HG02885 (cell line): Measurements from ENCODE around the gene SCYL3.
"Not testable (repeated sequence)": the region's sequence is repeated elsewhere in the genome, so short reads cannot be mapped to it uniquely, and the experiment has no call there.

Experiments
- ATAC-seq: cut with Tn5 transposase; IDR thresholded peaks from one replicate; pipeline ENCODE4 v1.9.1; 2021; ENCODE audit warnings: mild to moderate bottlenecking; ENCODE audit not compliant: unreplicated experiment, poor library complexity

SCYL3 gene, protein sequence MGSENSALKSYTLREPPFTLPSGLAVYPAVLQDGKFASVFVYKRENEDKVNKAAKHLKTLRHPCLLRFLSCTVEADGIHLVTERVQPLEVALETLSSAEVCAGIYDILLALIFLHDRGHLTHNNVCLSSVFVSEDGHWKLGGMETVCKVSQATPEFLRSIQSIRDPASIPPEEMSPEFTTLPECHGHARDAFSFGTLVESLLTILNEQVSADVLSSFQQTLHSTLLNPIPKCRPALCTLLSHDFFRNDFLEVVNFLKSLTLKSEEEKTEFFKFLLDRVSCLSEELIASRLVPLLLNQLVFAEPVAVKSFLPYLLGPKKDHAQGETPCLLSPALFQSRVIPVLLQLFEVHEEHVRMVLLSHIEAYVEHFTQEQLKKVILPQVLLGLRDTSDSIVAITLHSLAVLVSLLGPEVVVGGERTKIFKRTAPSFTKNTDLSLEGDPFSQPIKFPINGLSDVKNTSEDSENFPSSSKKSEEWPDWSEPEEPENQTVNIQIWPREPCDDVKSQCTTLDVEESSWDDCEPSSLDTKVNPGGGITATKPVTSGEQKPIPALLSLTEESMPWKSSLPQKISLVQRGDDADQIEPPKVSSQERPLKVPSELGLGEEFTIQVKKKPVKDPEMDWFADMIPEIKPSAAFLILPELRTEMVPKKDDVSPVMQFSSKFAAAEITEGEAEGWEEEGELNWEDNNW

DNA sequence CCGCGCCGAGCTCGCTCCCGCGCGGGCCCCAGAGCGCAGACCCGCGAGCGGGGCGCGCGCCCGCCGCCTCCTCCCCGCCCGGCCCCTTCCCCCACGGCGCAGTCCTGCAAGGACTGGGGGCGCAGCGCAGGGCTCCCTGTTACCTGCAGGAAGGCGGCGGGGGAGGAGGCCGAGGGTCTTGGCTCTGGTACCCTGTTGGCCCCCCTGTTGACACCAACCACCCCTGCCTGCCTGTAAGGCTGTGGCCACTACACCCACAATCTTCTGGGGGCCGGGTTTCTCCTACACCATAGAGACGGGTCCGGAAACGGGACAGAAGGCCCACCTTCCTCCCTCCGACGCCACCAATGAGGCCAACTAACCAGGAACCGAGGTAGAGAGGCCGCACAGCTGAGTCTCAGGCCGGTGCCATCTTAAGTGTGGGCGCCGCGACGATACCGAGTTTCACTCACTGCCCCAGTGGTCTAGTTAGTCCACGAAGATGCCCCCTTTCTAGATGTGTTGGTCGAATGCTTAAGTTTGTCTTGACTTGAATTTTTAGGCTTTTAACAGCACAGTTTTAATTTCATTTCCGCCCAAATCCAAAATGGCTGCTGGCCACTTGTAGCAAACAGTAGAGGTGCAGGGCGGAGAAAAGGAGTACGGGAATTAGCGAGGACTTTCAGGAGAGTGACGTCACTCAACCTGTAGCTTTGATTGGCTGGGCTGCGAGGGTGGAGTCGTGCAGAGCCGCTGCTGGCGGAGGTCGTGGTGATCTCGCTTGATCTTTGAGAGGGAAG lies at the start of gene SCYL3:
TSS of gene SCYL3 (minus strand) at position 252 of the 779 bp plus-strand sequence. CDS start 5,056 bp downstream, outside the sequence.
- ATAC-seq: peak; percentile 86

DNA sequence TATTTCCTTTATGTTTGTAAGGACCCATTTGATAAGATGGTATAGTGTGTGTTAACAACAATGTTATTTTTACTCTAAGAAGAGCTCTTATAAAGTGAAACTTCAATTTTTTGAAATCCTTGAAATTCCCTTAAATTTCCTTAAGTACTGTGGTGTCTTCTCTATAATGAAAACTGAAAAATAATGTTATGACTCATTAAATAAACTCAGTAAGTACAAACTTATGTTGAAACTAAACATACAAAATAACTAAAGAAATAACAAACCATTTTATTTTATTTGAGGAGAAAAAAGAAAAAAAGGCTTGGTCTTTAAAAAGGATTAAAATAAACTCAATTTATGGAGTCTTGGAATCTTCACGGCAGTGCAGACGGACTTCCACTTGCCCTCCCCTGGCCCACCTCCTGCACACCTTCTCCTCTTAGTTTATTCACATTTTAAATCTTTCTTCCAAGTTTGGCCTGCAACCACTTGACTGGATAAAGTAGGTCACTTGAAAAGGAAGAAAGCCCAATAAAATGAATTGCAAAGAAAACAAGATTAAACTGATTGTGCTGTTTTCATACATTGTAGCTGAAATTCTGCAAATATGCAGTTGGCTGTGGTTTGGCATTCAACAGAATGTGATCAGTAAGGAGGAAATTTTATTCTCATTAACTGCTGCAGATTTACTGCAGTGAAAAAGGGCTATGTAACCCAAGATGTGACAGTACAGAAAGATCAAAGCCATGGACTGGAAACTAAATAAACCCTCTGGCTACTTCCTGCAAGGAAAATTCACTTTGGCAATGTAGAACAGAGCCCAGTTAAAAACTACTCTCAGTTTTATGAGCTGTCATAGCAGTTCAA lies 48.5 kb upstream of the SCYL3 start:
- no peak for ATAC-seq

DNA sequence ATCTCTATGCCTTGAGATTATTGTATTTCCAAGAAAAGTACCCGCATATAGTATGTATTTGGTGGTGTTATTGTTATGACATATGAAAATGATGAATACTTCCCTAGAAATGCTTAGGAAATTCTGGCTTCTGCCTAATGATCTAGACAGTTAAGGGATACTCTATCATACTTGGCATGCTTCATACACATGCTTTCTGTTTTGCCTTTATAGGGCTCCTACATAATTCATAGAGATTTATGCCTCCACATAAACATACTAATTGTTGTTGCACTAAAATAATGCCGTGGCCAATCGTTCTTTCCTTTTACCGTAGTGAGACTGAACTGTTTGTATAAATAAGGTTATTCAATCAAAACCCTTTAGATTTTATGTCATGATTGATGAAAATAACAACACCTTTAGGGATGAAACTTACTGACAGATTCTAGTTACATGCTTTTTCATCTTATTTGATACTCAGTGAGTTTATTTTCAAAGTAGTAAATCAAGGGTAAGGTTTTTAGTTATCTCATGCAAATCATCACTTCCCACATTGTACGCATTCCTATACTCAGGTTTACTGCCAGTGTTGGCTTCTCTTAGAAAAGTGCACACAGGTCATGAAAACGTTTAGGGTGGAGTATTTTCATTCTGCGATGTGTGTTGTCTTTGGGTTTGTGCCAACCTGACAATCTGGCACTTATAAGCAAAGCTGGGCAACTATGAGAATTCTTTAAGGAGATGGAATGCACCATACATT lies 40.5 kb upstream of the SCYL3 start:
- ATAC-seq: no peak

DNA sequence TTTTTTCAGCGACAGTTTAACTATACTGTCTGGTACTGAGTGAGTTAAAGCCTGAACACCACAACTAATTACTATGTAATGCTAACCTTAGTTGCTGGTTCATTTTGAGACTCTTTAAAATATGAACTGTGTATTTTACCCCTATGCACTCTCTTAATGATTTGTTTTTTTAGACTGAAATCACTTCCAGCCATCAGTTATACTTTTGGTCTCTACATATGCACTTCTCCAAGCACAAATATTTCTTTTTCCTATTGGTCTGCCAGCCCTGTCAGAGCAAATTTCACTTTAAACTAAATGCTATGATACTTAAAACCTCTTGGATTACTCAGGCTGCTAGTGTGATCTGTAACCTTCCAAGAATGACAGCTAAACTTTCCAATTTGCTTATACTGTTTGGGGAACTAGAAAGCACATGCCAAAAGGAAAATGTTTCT lies 38.1 kb upstream of the SCYL3 start:
- ATAC-seq: no peak

DNA sequence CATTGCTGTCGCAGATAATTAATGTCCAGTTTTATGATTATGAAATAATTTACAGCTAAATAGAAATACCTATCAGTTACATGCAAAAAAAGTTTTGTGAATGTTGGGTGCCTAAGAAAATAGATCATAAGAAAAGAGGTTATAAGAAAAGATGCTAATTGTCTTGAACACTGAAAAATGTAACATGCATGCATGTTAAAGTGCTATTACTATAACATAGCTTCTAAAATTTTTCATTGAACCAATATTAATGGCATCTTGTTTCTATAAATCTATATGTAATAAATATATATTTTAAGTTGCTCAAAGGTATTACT lies 35.5 kb upstream of the SCYL3 start:
- no peak for ATAC-seq

DNA sequence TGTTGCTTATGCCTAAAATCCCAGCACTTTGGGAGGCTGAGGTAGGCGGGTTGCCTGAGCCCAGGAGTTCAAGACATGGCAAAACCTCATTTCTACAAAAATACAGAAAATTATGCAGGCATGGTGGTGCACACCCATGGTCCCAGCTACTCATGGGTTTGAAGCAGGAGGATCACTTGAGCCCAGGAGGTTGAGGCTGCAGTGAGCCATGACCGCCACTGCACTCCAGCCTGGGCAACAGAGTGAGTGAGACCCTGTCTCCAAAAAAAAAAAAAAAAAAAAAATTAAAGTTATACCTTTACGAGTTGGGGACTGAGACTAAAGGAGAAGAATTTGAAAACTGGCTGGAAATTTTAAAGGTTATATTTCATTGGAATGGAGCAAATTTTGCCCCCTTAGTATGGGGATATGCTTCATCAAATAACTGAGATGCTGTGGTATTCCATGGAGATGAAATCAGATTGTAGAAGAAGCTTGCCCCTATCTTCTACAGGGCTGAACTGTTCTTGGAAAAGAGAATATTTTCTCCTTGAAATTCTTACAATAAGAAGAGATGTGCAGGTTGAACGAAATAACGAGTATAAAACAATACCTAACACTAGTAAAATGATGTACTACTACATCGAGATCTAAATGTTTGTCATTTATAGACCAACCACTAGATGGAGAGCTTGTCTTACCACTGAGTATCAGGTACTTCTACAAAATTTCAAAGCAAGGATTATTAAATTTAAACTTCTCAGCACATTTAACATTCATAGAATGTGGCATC lies 34.9 kb upstream of the SCYL3 start:
- peak; percentile 71 for ATAC-seq

DNA sequence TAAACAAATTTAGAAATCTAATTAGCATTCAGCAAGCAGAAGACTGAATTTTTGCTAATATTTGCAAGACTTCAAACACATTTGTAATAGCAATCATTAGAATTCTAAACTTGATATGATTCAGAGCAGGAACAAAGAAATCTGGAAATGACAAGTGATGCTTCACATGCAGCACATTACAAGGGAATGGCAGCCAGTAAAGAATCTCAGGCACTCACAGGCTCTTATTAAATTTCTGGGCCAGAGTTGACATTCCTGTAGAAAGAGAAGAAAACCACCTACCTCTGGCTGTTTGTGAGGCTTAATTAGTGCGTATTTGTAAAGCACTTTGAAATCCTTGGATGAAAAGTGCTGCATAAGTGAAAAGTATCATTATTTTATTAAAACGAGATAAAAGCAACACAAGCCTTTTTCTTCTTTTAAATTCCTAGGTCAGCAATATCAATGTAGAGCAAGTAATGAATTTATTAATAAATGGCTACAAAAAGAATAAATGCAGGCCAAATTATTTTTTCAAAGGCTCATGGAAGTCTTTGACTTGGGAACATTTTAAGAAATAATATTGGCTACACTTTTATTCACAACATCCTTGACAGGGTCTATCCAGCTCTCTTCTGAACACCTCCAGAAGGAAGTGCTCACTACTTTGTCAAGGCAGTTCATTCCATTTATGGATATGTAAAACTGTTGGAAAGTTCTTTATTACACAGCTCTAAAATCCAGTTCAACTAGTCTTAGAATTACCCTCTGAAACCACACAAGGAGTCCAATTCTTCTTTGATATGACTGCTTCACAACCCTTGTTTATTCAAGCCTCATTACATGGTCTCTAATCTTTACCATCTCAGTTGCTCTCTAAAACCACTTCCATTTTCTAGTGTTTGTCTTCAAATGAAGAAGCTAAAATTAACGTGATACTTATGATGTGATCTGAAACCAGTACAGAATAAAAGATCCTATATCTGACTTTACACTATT lies 32.1 kb upstream of the SCYL3 start:
- peak; percentile 74 for ATAC-seq

DNA sequence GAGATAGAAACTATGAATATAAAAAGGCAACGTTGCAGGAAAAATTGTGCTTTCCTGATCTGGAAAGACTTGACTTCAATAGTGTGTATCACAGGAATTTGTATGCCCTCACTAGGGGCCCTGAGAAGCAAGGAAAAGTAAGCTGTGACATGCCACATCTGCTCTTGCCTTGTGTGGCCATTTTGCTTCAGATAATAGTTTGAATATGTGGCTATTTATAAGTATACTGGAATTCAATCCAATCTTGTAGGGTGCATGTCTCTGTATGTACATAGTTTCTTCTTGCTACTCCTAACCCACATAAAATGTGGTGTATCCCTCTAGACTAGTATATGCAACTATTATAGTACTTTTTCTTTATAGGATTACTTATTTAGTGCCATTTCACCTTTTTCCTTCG lies 31.1 kb upstream of the SCYL3 start:
- ATAC-seq: no peak

DNA sequence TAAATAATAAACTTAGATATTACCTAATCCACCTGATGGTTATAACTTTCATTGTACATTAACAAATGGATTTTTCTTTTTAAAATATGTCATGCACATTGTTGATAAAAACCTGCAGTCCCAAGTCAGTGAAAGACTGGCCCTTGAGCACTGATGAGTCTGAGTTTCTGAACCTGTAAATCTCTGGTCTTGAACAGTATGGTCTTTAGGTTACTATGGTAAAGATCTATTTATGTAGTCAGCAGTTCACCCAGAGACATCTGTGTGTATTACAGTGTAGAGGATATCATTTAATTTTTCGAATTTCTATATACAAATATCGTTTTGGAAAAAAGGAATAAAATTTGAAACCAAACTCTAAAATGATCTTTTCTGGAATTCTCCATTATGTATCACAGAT lies 30.4 kb upstream of the SCYL3 start:
- ATAC-seq: no peak

DNA sequence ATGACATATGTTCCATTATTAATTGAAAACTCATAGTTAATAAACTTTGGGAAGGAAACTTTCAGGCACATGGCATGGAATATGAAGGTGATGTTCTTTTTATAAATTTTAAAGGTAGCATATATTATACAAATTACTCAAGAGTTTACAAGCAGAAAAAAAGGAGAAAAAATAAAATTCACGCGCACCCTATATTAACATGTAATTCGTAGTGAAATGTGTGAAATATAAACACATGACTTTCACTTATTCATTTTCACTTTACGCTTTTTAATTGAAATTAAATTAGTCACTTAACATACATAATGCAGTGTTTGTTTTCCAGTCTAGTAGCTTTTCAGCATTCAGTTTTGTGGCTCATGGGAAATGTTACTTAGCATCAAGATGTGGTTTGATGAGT lies 27.4 kb upstream of the SCYL3 start:
- no peak for ATAC-seq

DNA sequence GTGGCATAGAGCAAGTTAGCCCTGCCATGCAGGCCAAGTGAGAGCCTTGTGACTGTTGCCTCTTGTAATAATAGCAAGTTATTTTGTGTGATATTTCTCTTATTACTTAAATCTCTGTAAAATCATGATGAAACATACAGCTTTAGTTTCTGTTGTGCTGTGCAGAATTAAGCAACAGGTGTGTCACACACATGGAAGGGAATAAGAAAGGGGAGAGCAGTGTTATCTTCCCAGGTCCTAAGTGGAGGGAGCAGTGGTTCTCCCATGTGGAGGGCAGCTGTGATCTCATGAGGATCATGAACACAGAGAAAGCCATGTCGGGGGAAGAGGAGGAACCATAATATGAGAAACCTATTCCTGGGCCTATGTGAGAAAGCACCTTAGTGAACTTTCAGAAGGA lies 25.2 kb upstream of the SCYL3 start:
- no peak for ATAC-seq

DNA sequence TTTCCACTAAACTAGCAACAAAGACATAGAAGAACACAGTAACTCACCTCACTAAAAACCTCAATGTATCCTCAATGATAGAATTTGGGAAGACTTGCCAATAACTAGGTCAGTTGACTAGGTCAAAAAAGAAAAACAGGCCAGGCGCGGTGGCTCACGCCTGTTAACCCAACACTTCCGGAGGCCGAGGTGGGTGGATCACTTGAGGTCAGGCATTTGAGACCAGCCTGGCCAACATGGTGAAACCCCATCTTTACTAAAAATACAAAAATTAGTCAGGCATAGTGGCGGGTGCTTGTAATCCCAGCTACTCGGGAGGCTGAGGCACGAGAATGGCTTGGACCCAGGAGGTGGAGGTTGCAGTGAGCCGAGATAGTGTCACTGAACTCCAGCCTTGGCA lies 24.5 kb upstream of the SCYL3 start:
- not testable (repeated sequence) for ATAC-seq

DNA sequence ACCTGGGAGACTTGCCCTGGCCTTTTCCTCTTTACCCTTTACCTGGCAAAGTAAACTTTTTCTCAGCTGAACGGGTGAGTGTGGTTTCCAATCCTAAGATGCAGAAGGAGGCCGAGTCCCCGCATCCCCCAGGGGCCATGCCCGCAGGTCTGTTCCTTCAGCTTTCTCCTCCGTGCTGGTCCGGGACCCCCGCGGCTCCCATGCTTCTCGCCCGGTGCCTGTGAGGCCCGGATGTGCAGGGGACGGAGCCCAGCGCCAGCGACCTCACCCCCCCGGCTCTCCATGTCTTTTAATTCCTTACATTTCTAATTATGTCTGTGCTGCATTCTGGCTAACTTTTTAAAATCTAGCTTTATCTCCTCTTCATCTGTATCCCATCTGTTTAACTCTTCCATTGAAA lies 21.5 kb upstream of the SCYL3 start:
- no peak for ATAC-seq

DNA sequence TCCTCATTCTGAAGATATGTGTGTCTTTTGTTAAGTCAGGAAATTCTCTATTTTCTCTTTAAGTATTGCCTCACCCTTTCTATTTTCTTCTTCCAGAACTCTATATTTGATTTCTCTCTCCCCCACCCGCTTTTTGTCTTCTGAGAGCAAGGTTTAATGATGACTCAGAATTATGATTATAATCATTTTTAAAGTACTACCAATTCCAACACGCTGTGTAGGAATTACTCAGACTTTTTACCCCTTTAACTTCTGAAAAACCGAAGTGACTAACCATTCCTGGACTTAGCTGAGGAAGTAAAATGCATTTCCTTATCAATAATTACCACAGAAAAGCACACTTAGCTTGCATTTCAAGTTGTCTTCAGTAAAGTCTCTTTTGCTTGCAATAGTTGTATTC lies 20.8 kb upstream of the SCYL3 start:
- no peak for ATAC-seq

DNA sequence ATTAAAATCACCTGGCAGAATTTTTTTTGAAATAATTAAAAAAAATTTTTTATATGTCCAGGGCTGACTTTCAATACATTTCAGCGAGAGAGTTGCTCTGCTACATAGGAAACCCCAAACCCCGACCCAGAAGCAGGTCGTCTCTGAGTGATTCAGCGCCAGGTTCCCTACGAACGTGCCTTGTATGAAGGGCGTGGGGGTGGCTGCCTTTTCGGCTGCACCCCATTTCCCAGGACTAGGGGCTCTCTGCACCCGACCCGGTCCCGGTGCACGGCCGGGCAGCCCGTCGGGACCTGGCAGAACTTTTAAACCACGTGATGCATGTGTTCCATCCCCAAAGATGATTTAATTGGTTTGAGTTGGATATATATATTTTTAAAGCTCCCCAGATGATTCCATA lies 15.8 kb upstream of the SCYL3 start:
- ATAC-seq: no peak

DNA sequence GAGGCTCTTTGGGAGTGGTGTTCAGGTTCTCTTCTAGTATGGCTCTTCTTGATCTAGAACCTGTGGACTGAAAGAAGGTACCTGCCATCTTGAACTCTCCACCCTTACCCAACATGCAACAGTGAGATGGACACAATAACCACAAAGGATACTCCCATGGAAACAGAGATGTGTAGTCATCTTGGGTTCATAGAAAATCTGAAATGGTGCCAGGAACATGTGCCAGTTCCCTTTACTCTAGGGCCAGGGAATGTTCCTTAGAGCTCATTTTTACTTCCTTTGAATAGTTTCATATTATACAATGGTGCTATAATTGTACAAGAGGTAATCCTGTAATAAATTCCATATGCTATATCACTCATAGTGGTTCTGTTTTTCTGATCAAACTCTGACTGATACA lies 13.2 kb upstream of the SCYL3 start:
- no peak for ATAC-seq

DNA sequence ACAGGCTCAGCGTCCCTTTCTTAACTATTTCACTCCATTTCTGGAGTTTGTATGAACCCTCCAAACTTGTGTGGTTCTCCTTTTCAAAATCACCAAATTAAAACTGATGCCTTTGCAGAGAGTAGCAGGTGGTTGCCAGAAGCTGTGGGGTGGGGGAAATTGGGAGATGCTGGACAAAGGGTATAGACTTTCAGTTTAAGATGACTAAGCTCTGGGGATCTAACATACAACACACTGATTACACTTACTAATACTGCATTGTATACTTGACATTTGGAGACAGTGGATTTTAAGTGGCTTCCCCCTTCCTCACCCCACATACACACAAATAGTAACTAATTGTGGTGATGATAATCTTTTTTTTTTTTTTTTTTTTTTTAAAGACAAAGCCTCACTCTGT lies 11.1 kb upstream of the SCYL3 start:
- no peak for ATAC-seq

DNA sequence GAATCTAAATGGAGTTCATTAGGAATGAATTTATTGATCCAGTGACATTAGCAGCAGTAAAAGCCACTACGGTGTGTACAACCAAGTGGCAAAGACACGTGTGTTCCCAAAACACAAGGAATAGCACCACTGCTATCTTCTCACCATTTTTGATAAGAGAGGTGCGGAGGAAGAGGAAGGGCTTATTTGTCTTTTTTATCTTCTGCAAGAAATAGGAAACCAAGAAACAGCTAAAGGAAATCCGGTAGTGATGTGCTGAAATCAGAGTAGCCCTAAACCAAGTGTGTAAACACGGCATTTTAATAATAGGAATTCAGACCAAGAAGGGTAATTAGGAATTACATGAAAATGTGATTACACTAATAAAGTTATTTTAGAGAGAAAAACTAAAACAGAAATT lies 9.1 kb upstream of the SCYL3 start:
- ATAC-seq: no peak
